ENCODE measurements around the gene NCR1. TPM values are rescaled to one million over a fixed set of nuclear protein-coding genes. Genes with fewer than 3 reads are reported as not detected.
"Not testable (repeated sequence)": the region's sequence is repeated elsewhere in the genome, so short reads cannot be mapped to it uniquely, and the experiment has no call there.

The NCR1 gene
- total and polyA plus RNA-seq, 10 of the 15 experiments (the other 5 are each of a cell fraction or from before 2014, with no cell fraction given): 0.06 to 6.9 (median 0.13) TPM; not detected in 7

DNA sequence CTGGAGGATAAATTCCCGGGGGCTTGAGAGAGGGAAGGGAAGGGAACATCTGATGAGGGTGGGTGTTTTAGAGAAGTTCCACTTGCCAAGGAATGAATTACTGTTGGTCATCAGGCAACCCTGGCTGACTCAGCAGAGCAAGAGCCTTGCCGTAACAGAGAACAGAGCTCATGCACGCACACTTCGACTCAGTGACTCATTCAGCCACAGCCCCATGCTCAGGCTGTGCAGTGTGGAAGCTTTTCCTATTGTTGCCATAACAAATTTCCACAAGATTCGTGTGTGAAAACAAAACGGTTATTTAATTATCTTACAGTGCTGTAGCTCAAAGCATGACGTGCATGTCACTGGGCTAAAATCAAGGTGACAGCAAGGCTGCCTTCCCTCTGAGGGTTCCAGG is 46.5 kb upstream of the NCR1 start:
- H4K20me1 ChIP-seq (ENCODE audit: control insufficient read depth, insufficient read depth); H3K27ac ChIP-seq (ENCODE audit: control insufficient read depth, insufficient read depth); intact Hi-C loops (cut with micrococcal nuclease; ENCODE audit: unreplicated experiment); FAIRE-seq; H3K4me2 ChIP-seq (ENCODE audit: control insufficient read depth, insufficient read depth); H3K9me3 ChIP-seq (replicated peaks; ENCODE audit: control insufficient read depth, insufficient read depth, low read length); H3K4me3 ChIP-seq; BruUV-seq (replicated peaks); DNase-seq (ENCODE audit: low read depth, low spot score); POLR2A ChIA-PET; H3K79me2 ChIP-seq (ENCODE audit: control insufficient read depth, insufficient read depth, low read length); CTCF ChIA-PET; in situ Hi-C loops (cut with MboI); SMC1A ChIA-PET (ENCODE audit: uncharacterized antibody, unreplicated experiment); H3K27me3 ChIP-seq (replicated peaks in 1 of 2; ENCODE audit: control insufficient read depth in 2 of 2, insufficient read depth in 2 of 2, low read length in 1 of 2); H3K4me1 ChIP-seq (ENCODE audit: control insufficient read depth, insufficient read depth, low read length); RAD21 ChIA-PET (ENCODE audit: unreplicated experiment); H3K36me3 ChIP-seq (ENCODE audit: control insufficient read depth in 2 of 2, insufficient read depth in 2 of 2, low read length in 1 of 2); ATAC-seq; H2AFZ ChIP-seq (ENCODE audit: control insufficient read depth, low read depth, low read length); H3K9ac ChIP-seq (ENCODE audit: control insufficient read depth, insufficient read depth, low read length): not testable (repeated sequence)
- 28% methylated on average over 7 of the region's 7 CpGs for WGBS (ENCODE audit: insufficient coverage, insufficient replicate concordance, low lambda C conversion rate, missing lambda C conversion rate)

DNA sequence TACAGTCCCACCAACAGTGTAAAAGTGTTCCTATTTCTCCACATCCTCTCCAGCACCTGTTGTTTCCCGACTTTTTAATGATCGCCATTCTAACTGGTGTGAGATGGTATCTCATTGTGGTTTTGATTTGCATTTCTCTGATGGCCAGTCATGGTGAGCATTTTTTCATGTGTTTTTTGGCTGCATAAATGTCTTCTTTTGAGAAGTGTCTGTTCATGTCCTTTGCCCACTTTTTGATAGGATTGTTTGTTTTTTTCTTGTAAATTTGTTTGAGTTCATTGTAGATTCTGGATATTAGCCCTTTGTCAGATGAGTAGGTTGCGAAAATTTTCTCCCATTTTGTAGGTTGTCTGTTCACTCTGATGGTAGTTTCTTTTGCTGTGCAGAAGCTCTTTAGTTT is 42.5 kb upstream of the NCR1 start:
- CTCF ChIA-PET; RAD21 ChIA-PET (ENCODE audit: unreplicated experiment); H3K9me3 ChIP-seq (replicated peaks; ENCODE audit: control insufficient read depth, insufficient read depth, low read length); in situ Hi-C loops (cut with MboI); H3K27me3 ChIP-seq (replicated peaks in 1 of 2; ENCODE audit: control insufficient read depth in 2 of 2, insufficient read depth in 2 of 2, low read length in 1 of 2); H3K4me2 ChIP-seq (ENCODE audit: control insufficient read depth, insufficient read depth); H3K79me2 ChIP-seq (ENCODE audit: control insufficient read depth, insufficient read depth, low read length); DNase-seq (ENCODE audit: low read depth, low spot score); H3K4me1 ChIP-seq (ENCODE audit: control insufficient read depth, insufficient read depth, low read length); FAIRE-seq; ATAC-seq; intact Hi-C loops (cut with micrococcal nuclease; ENCODE audit: unreplicated experiment); H3K36me3 ChIP-seq (ENCODE audit: control insufficient read depth in 2 of 2, insufficient read depth in 2 of 2, low read length in 1 of 2); H4K20me1 ChIP-seq (ENCODE audit: control insufficient read depth, insufficient read depth); POLR2A ChIA-PET; H2AFZ ChIP-seq (ENCODE audit: control insufficient read depth, low read depth, low read length); BruUV-seq (replicated peaks); SMC1A ChIA-PET (ENCODE audit: uncharacterized antibody, unreplicated experiment); H3K4me3 ChIP-seq; H3K9ac ChIP-seq (ENCODE audit: control insufficient read depth, insufficient read depth, low read length); H3K27ac ChIP-seq (ENCODE audit: control insufficient read depth, insufficient read depth): not testable (repeated sequence)
- no CpG with 5 or more reads among the region's 3 CpGs for WGBS (ENCODE audit: insufficient coverage, insufficient replicate concordance, low lambda C conversion rate, missing lambda C conversion rate)

DNA sequence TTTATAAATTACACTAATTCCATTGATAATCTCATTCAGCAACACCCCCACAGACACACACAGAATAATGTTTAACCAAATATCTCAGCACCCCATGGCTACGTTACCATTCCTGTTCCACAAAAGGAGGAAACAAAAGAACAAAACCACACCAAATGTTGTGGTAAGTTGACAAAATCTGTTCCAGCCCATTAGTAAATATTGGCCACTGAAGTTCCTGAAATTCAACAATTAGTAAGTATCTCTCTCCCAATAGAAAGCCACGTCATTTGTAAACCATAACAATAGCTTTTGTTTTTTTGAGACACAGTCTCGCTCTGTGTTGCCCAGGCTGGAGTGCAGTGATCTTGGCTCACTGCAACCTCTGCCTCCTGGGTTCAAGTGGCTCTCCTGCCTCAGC is 34.3 kb upstream of the NCR1 start:
- in situ Hi-C loops (cut with MboI): no loop called here
- DNase-seq (ENCODE audit: low read depth, low spot score) (no peak), ATAC-seq (no peak), FAIRE-seq (no peak)
- ChIA-PET POLR2A (no interaction called here), CTCF (no interaction called here), RAD21 (ENCODE audit: unreplicated experiment) (no interaction called here), SMC1A (ENCODE audit: uncharacterized antibody, unreplicated experiment) (no interaction called here)
- Histone ChIP-seq H3K9ac (ENCODE audit: control insufficient read depth, insufficient read depth, low read length) (no peak overlapping the region), H3K4me2 (ENCODE audit: control insufficient read depth, insufficient read depth) (no peak overlapping the region), H3K4me1 (ENCODE audit: control insufficient read depth, insufficient read depth, low read length) (no peaks in the 10 kb centered on the region), H4K20me1 (ENCODE audit: control insufficient read depth, insufficient read depth) (no peaks in the 10 kb centered on the region), H3K4me3 (no peak overlapping the region), H3K9me3 (replicated peaks; ENCODE audit: control insufficient read depth, insufficient read depth, low read length) (no peaks in the 10 kb centered on the region; the same call in 2 of the 3 replicates), H3K36me3 (ENCODE audit: control insufficient read depth in 2 of 2, insufficient read depth in 2 of 2, low read length in 1 of 2) (no peaks in the 10 kb centered on the region), H3K79me2 (ENCODE audit: control insufficient read depth, insufficient read depth, low read length) (no peaks in the 10 kb centered on the region), H3K27me3 (replicated peaks in 1 of 2; ENCODE audit: control insufficient read depth in 2 of 2, insufficient read depth in 2 of 2, low read length in 1 of 2) (no peaks in the 10 kb centered on the region; a peak in 1 of 4 replicates), H3K27ac (ENCODE audit: control insufficient read depth, insufficient read depth) (no peak overlapping the region), H2AFZ (ENCODE audit: control insufficient read depth, low read depth, low read length) (no peak overlapping the region)
- WGBS (ENCODE audit: insufficient coverage, insufficient replicate concordance, low lambda C conversion rate, missing lambda C conversion rate): 2% methylated on average over 3 of the region's 3 CpGs
- no peak for TF ChIP-seq FOXK2 (IDR thresholded peaks at IDR 0.05)
- TF ChIP-seq CHD2 (IDR thresholded peaks at IDR 0.05; ENCODE audit: borderline replicate concordance, low read depth, low read length): no peak
- TF ChIP-seq NFXL1 (IDR thresholded peaks at IDR 0.05; ENCODE audit: borderline replicate concordance): no peak
- no peak for TF ChIP-seq SPI1 (IDR thresholded peaks at IDR 0.05; ENCODE audit: borderline replicate concordance, insufficient read depth, low read depth, low read length)
- TF ChIP-seq, protein P1, sequence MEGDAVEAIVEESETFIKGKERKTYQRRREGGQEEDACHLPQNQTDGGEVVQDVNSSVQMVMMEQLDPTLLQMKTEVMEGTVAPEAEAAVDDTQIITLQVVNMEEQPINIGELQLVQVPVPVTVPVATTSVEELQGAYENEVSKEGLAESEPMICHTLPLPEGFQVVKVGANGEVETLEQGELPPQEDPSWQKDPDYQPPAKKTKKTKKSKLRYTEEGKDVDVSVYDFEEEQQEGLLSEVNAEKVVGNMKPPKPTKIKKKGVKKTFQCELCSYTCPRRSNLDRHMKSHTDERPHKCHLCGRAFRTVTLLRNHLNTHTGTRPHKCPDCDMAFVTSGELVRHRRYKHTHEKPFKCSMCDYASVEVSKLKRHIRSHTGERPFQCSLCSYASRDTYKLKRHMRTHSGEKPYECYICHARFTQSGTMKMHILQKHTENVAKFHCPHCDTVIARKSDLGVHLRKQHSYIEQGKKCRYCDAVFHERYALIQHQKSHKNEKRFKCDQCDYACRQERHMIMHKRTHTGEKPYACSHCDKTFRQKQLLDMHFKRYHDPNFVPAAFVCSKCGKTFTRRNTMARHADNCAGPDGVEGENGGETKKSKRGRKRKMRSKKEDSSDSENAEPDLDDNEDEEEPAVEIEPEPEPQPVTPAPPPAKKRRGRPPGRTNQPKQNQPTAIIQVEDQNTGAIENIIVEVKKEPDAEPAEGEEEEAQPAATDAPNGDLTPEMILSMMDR (IDR thresholded peaks at IDR 0.05 in 2 of 3, conservative IDR thresholded peaks at IDR 0.05 in 1 of 3; ENCODE audit: control insufficient read depth in 2 of 3, extremely low read depth in 1 of 3, insufficient read depth in 1 of 3, low read depth in 3 of 3, low read length in 3 of 3): no peak
- TF ChIP-seq RAD21 (IDR thresholded peaks at IDR 0.05; ENCODE audit: insufficient read depth, low read depth, low read length): no peak
- TF ChIP-seq CREB1 (IDR thresholded peaks at IDR 0.05; ENCODE audit: low read depth): no peak
- intact Hi-C loops (cut with micrococcal nuclease; ENCODE audit: unreplicated experiment): no loop called here
- BruUV-seq (replicated peaks): no TSS peak
